ENCODE data around the gene ZNF180.
"Not testable (repeated sequence)": the region's sequence is repeated elsewhere in the genome, so short reads cannot be mapped to it uniquely, and the experiment has no call there.

The ZNF180 gene

DNA sequence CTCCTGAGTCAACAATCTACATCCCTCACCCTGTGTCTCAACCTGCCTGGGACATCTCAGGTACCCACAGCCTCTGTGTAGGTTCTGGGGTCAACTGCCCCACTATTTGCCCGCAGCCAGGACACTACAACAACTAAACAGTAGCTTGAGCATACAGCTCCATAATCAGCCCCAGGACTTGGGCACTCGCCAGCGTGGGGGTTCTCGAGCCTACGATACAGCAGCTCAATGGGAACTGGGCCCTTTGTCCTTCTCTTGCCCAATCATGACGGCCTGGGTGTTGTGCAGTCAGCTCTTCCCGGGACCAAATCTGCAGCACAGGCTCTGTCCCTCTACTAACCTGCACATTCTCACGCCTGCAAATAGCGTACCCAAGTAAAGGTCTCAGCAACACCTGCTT is 1.3 kb downstream of the ZNF180 start:
- DNase-seq (ENCODE audit: low read depth, low spot score) = no peak

GRCh38 chr19:44496711-44497110 is 3.6 kb downstream of the ZNF180 start:
- no peak for DNase-seq (ENCODE audit: low read depth, low spot score)

DNA sequence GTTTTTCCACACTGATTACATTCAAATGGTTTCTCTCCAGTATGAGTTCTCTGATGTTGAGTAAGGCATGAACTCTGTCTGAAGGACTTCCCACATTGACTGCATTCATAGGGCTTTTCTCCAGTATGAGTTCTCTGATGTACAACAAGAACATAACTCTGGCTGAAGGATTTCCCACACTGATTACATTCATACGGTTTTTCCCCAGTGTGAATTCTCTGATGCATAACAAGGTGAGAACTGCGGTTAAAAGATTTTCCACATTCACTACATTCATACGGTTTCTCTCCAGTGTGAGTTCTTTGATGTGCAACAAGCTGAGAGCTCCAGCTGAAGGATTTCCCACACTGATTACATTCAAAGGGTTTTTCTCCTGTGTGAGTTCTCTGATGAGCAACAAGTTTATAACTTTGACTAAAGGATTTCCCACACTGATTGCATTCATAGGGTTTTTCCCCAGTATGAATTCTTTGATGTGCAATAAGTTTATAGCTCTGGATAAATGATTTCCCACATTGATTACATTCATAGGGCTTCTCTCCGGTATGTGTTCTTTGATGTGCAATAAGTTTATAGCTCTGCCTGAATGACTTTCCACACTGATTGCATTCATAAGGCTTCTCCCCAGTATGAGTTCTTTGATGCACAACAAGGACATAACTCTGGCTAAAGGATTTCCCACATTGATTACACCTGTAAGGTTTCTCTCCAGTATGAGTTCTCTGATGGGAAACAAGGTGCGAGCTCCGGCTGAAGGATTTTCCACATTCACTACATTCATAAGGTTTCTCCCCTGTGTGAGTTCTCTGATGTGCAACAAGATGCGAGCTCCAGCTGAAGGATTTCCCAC is 23.5 kb downstream of the ZNF180 start:
- DNase-seq (ENCODE audit: low read depth, low spot score) = no peak

DNA sequence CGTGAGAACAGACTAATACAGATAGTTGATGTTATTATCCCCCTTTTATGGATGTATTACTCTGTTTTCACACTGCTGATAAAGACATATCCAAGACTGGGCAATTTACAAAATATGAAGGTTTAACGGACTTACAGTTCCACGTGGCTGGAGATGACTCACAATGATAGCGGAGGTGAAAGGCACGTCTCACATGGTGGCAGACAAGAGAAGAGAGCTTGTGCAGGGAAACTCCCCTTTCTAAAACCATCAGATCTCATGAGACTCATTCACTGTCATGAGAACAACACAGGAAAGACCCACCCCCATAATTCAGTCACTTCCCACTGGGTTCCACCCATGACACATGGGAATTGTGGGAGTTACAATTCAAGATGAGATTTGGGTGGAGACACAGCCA is 31.6 kb downstream of the ZNF180 start:
- DNase-seq (ENCODE audit: low read depth, low spot score) = not testable (repeated sequence)

GRCh38 chr19:44462600-44463286 is 37.6 kb downstream of the ZNF180 start:
- not testable (repeated sequence) for DNase-seq (ENCODE audit: low read depth, low spot score)

- not testable (repeated sequence) for DNase-seq (ENCODE audit: low read depth, low spot score)
Measured at GRCh38 chr19:44456016-44456415, 44.3 kb downstream of the ZNF180 start.

GRCh38 chr19:44455100-44455499 is 45.2 kb downstream of the ZNF180 start:
- DNase-seq (ENCODE audit: low read depth, low spot score) = no peak

- DNase-seq (ENCODE audit: low read depth, low spot score) = no peak
Measured at GRCh38 chr19:44452367-44452766, 48.0 kb downstream of the ZNF180 start.

- no peak for DNase-seq (ENCODE audit: low read depth, low spot score)
Measured at GRCh38 chr19:44451687-44452086, 48.6 kb downstream of the ZNF180 start.

DNA sequence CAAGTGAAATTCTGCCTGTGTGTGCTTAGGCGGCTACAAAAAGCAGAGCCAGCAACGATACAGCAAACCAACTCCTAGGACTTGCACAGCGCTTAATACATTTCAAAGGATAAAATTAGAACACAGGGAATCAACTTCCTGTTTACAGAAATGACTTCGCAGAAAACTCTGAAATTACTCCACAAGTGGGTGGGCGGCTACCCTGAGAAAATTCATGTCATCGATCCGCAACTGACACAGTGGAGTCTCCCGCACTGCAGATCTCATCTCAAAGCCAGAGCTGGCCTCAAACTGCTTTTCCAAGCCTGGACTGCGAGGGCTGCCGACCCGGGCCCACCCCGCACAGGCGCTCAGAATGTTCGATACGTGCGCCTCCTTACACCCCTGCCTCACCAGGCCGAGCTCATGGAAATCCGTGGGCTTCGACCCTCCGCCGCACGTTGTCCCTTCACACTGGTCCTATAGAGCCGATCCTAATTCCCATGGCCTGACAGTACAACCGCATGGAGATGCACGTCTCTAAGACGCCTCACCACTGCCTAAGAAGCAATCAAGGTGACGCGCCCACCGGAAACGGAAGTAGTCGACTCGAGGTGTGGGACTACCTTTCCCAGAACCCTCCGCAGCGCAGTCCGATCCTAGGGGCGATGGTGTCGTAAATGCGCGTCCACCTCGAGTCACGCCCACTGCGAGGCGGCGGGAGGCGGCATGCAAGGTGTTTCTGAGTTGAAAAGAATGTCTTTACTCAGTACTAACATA is 52.2 kb downstream of the ZNF180 start, which contains the start of gene ZNF229:
Gene ZNF229 (minus strand): TSS at position 557 of the 759 bp plus-strand sequence. CDS start 5,625 bp downstream, outside the sequence.
- peak; percentile 63 for DNase-seq (ENCODE audit: low read depth, low spot score)

- no peak for DNase-seq (ENCODE audit: low read depth, low spot score)
Measured at GRCh38 chr19:44438441-44438840, 61.9 kb downstream of the ZNF180 start.

- DNase-seq (ENCODE audit: low read depth, low spot score) = no peak
Measured at GRCh38 chr19:44435441-44435840, 64.9 kb downstream of the ZNF180 start.

DNA sequence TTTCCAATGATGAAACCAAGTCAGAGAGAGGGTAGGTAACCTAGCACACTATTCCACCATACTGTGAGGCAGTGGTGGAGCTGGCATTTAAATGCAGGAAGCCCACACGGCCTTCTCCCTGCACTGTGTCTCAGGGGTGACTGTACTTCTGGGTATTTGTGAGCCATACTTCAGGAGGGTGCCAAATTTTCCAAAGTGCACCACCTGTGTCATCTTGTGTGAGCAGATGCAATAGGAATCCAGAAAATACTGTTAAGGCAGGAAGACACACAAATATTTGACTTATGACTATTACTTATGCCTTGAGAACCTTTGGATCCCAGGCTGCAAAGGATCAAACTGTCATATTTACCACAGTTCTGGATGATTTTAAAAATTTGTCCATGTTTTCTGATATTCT is 69.4 kb downstream of the ZNF180 start:
- no peak for DNase-seq (ENCODE audit: low read depth, low spot score)
